Measurements from ENCODE around the gene OR2AT4. TPM values are rescaled to one million over a fixed set of nuclear protein-coding genes. Genes with fewer than 3 reads are reported as not detected.
"Not testable (repeated sequence)": the region's sequence is repeated elsewhere in the genome, so short reads cannot be mapped to it uniquely, and the experiment has no call there.

OR2AT4 gene
- total RNA-seq, 2 donors from 2014 or later = not detected

GRCh38 chr11:75097173-75097557 is 489 bp upstream of the OR2AT4 start:
- Mint-ChIP-seq H3K4me1 (ENCODE audit: low read depth in 2 of 2) (peaks cover 10 to 16% of the 10 kb centered on the region in 2 donors), H3K27ac (no peak overlapping the region), H3K27me3 (peaks cover 24 to 29% of the 10 kb centered on the region in 2 donors), H3K4me3 (no peak overlapping the region), H3K9me3 (no peaks in the 10 kb centered on the region), H3K36me3 (no peaks in the 10 kb centered on the region)
- ATAC-seq = no peak
- no peak for DNase-seq (ENCODE audit: low spot score)

DNA sequence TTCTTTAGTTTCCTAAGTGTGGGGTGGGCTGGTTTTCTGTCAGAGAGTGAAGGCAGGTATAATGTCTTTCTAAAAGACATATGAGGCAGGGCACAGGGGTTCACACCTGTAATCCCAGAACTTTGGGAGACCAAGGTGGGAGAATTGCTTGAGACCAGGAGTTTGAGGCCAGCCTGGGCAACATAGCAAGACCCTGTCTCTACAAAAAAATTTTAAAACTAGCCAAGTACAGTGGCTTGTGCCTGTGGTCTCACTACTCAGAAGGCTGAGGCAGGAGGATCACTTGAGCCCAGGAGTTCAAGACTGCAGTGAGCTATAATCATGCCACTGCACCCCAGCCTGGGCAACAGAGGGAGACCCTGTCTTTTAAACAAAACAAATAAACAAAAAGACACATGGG is 2.3 kb downstream of the OR2AT4 start:
- H3K36me3 Mint-ChIP-seq; DNase-seq (ENCODE audit: low spot score); H3K9me3 Mint-ChIP-seq; H3K4me3 Mint-ChIP-seq; H3K4me1 Mint-ChIP-seq (ENCODE audit: low read depth in 2 of 2); ATAC-seq; H3K27ac Mint-ChIP-seq: not testable (repeated sequence)
- H3K27me3 Mint-ChIP-seq = peaks cover 27 to 39% of the 10 kb centered on the region in 2 donors

- no peaks in the 10 kb centered on the region for H3K9me3 Mint-ChIP-seq
- H3K4me3 Mint-ChIP-seq = no peak overlapping the region
- peaks cover 44 to 50% of the 10 kb centered on the region in 2 donors for H3K27me3 Mint-ChIP-seq
- H3K27ac Mint-ChIP-seq = no peak overlapping the region
- ATAC-seq = no peak
- no peak for DNase-seq (ENCODE audit: low spot score)
- peaks cover 6% of the 10 kb centered on the region for H3K36me3 Mint-ChIP-seq
- H3K4me1 Mint-ChIP-seq (ENCODE audit: low read depth in 2 of 2) = no peaks in the 10 kb centered on the region
Observed at GRCh38 chr11:75090671-75091177, 6.0 kb downstream of the OR2AT4 start.

DNA sequence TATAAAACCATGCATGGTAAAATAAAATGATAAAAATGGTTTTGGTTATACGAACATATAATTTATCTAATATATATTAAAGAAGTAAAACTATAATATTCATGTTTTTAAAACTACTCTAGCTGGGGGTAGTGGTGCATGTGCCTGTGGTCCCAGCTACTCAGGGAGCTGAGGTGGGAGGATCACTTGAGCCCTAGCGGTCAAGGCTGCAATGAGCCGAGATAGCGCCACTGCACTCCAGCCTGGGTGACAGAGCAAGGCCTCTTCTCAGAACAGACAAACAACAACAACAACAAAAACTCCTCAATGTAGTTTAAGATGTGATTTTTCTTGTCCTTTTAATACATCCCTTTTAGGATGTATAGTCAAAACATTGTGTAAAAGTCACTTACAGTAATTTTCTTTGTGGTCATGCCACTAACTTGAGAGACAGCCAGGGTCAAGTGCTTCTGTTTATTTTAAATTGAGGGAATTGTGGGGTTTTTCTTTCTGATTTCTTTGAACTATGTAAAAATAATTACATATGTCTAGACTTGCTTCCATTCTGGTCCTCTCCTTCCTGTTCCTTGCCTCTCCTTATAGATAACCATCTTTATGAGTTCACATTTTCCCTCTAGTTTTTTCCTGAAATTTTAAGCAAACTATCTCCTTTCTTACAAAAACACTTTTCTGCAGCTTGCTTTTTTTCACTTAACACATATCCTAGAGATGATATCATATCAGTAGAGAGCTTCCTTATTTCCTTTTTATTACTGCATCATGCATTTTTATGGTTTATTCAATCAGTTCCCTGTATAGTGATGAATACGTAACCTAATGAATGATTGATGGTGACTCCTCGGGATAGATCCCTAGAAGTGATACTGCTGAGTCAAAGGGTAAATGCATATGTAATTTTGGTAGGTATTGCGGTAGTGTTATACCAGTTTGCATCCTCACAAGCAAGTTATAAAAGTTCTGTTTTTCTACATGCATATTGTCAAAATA is 9.1 kb downstream of the OR2AT4 start:
- H3K27me3 Mint-ChIP-seq = peaks cover 41 to 60% of the 10 kb centered on the region in 2 donors
- H3K4me3 Mint-ChIP-seq = no peak overlapping the region
- H3K9me3 Mint-ChIP-seq = no peaks in the 10 kb centered on the region

GRCh38 chr11:75084883-75085282 is 11.8 kb downstream of the OR2AT4 start:
- no peaks in the 10 kb centered on the region for H3K4me1 Mint-ChIP-seq (ENCODE audit: low read depth in 2 of 2)
- no peaks in the 10 kb centered on the region for H3K9me3 Mint-ChIP-seq
- H3K36me3 Mint-ChIP-seq = no peaks in the 10 kb centered on the region
- H3K27ac Mint-ChIP-seq = no peak overlapping the region
- ATAC-seq (no peak), DNase-seq (ENCODE audit: low spot score) (no peak)
- H3K4me3 Mint-ChIP-seq = no peak overlapping the region
- peaks cover 42 to 49% of the 10 kb centered on the region in 2 donors for H3K27me3 Mint-ChIP-seq

More for the DNA sequence above, 9.1 kb downstream of the OR2AT4 start:
- ATAC-seq = no peak
- no peak for DNase-seq (ENCODE audit: low spot score)
- Mint-ChIP-seq H3K27ac (no peak overlapping the region), H3K36me3 (peaks cover 6% of the 10 kb centered on the region), H3K4me1 (ENCODE audit: low read depth in 2 of 2) (no peaks in the 10 kb centered on the region)

DNA sequence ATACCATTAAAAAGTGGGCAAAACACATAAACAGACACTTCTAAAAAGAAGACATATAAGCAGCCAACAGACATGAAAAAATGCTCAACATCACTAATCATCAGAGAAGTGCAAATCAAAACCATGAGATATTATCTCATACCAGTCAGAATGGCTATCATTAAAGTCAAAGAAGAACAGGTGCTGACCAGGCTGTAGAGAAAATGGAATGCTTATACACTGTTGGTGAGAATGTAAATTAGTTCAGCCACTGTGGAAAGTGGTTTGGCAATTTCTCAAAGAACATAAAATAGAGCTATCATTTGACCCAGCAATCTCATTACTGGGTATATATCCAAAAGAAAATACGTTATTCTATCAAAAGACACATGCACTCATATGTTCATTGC is 13.5 kb downstream of the OR2AT4 start:
- H3K27me3 Mint-ChIP-seq = peaks cover 41 to 44% of the 10 kb centered on the region in 2 donors
- no peaks in the 10 kb centered on the region for H3K9me3 Mint-ChIP-seq
- ATAC-seq (no peak), DNase-seq (ENCODE audit: low spot score) (no peak)
- H3K27ac Mint-ChIP-seq = no peak overlapping the region
- H3K36me3 Mint-ChIP-seq = no peaks in the 10 kb centered on the region
- H3K4me1 Mint-ChIP-seq (ENCODE audit: low read depth in 2 of 2) = no peaks in the 10 kb centered on the region
- H3K4me3 Mint-ChIP-seq = no peak overlapping the region

DNA sequence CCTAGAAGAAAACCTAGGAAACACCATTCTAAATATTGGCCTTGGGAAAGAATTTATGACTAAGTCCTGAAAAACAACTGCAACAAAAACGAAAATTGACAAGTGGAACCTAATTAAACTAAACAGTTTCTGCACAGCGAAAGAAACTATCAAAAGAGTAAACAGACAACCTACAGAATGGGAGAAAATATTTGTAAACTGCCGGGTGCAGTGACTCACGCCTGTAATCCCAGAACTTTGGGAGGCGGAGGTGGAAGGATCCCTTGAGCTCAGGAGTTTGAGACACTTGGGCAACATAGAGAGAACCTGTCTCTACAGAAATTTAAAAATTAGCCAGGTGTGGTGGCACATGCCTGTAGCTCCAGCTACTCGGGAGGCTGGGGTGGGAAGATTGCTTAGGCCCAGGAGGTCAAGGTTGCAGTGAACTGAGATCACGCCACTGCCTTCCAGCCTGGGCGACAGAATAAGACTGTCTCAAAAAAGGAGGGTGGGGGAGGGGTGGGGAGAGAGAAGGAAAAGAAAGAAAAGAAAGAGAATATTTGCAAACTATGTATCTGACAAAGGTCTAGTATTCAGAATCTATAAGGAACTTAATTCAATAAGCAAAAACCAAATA is 14.0 kb downstream of the OR2AT4 start:
- H3K36me3 Mint-ChIP-seq = no peaks in the 10 kb centered on the region
- no peak for DNase-seq (ENCODE audit: low spot score)
- H3K4me3 Mint-ChIP-seq = no peak overlapping the region
- H3K27ac Mint-ChIP-seq = no peak overlapping the region
- ATAC-seq = no peak
- H3K27me3 Mint-ChIP-seq = peaks cover 37 to 41% of the 10 kb centered on the region in 2 donors
- no peaks in the 10 kb centered on the region for H3K4me1 Mint-ChIP-seq (ENCODE audit: low read depth in 2 of 2)
- H3K9me3 Mint-ChIP-seq = no peaks in the 10 kb centered on the region

GRCh38 chr11:75079546-75079945 is 17.1 kb downstream of the OR2AT4 start:
- H3K27ac Mint-ChIP-seq = no peak overlapping the region
- no peaks in the 10 kb centered on the region for H3K36me3 Mint-ChIP-seq
- H3K4me1 Mint-ChIP-seq (ENCODE audit: low read depth in 2 of 2) = no peaks in the 10 kb centered on the region
- H3K9me3 Mint-ChIP-seq = no peaks in the 10 kb centered on the region
- DNase-seq (ENCODE audit: low spot score) = no peak
- no peak for ATAC-seq
- no peak overlapping the region for H3K4me3 Mint-ChIP-seq
- H3K27me3 Mint-ChIP-seq = peaks cover 20 to 37% of the 10 kb centered on the region in 2 donors

GRCh38 chr11:75078233-75078632 is 18.4 kb downstream of the OR2AT4 start:
- no peaks in the 10 kb centered on the region for H3K36me3 Mint-ChIP-seq
- H3K27ac Mint-ChIP-seq = no peak overlapping the region
- peaks cover 14 to 37% of the 10 kb centered on the region in 2 donors for H3K27me3 Mint-ChIP-seq
- no peaks in the 10 kb centered on the region for H3K4me1 Mint-ChIP-seq (ENCODE audit: low read depth in 2 of 2)
- no peak overlapping the region for H3K4me3 Mint-ChIP-seq
- no peak for ATAC-seq
- DNase-seq (ENCODE audit: low spot score) = no peak
- no peaks in the 10 kb centered on the region for H3K9me3 Mint-ChIP-seq

DNA sequence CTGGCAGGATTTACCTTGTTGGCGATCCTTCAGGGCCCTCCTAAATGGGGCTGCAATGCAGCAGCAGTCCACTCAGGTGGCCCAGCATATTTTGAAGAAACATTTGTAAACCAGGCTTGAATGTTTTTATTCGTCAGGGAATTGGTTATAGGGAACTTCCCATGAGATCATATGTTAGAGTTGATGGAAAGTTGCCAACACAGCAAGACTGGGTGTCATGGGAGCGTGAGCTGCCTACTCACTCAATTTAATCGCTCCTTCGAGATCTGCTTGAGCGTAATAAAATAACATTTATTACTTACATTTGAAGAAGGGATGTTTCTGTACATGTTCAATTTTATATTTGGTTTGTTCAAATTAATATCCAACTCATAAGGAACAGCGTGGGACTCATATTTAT is 19.4 kb downstream of the OR2AT4 start:
- Mint-ChIP-seq H3K4me1 (ENCODE audit: low read depth in 2 of 2) (no peaks in the 10 kb centered on the region), H3K27me3 (peaks cover 8 to 38% of the 10 kb centered on the region in 2 donors), H3K9me3 (no peaks in the 10 kb centered on the region), H3K4me3 (no peak overlapping the region), H3K36me3 (no peaks in the 10 kb centered on the region), H3K27ac (no peak overlapping the region)
- DNase-seq (ENCODE audit: low spot score) (no peak), ATAC-seq (no peak)

- no peak for DNase-seq (ENCODE audit: low spot score)
- Mint-ChIP-seq H3K36me3 (no peaks in the 10 kb centered on the region), H3K4me3 (no peak overlapping the region), H3K27ac (no peak overlapping the region), H3K9me3 (no peaks in the 10 kb centered on the region), H3K27me3 (peaks cover 11 to 36% of the 10 kb centered on the region in 2 donors), H3K4me1 (ENCODE audit: low read depth in 2 of 2) (no peaks in the 10 kb centered on the region)
- no peak for ATAC-seq
Observed at GRCh38 chr11:75076671-75077070, 20.0 kb downstream of the OR2AT4 start.

- ATAC-seq = no peak
- peaks cover 0 to 3% of the 10 kb centered on the region in 2 donors for H3K4me1 Mint-ChIP-seq (ENCODE audit: low read depth in 2 of 2)
Observed at GRCh38 chr11:75073459-75074190, 23.1 kb downstream of the OR2AT4 start.

GRCh38 chr11:75072582-75072981 is 24.1 kb downstream of the OR2AT4 start:
- DNase-seq (ENCODE audit: low spot score) = no peak
- Mint-ChIP-seq H3K9me3 (no peaks in the 10 kb centered on the region), H3K27ac (no peak overlapping the region)

More at GRCh38 chr11:75073459-75074190, 23.1 kb downstream of the OR2AT4 start:
- Mint-ChIP-seq H3K36me3 (no peaks in the 10 kb centered on the region), H3K27ac (no peak overlapping the region), H3K27me3 (peaks cover 14 to 35% of the 10 kb centered on the region in 2 donors), H3K9me3 (no peaks in the 10 kb centered on the region), H3K4me3 (no peak overlapping the region)
- no peak for DNase-seq (ENCODE audit: low spot score)

More at GRCh38 chr11:75072582-75072981, 24.1 kb downstream of the OR2AT4 start:
- Mint-ChIP-seq H3K4me3 (no peak overlapping the region), H3K4me1 (ENCODE audit: low read depth in 2 of 2) (peaks cover 0 to 3% of the 10 kb centered on the region in 2 donors), H3K36me3 (no peaks in the 10 kb centered on the region), H3K27me3 (peaks cover 21 to 32% of the 10 kb centered on the region in 2 donors)
- no peak for ATAC-seq
